HEK293 (cell line): ENCODE results near the gene RBFOX1.

Experiments used
- CTCF ChIA-PET: fragments of 350-600 bp; formaldehyde crosslinking; extraction: SDS; loops from one replicate; lab custom pipeline; 2021; ENCODE audit warnings: antibody characterized with exemption; lab: Yijun Ruan, JAX
- POLR2A ChIA-PET: fragments of 300-600 bp; formaldehyde crosslinking; extraction: SDS; loops from one replicate; lab custom pipeline; 2020; ENCODE audit warnings: antibody characterized with exemption, inconsistent platforms; lab: Yijun Ruan, JAX
- H3K27ac ChIP-seq: fragments of 200-500 bp; sonication (Bioruptor generic); 2 replicates; pipeline ENCODE4 v1.5.1; 2014; ENCODE audit warnings: low read depth, low read length, control low read depth, inconsistent platforms; ENCODE audit errors: extremely low read depth
- H3K36me3 ChIP-seq, 2 experiments: fragments of 200-500 bp in 1 of 2; sonication (Bioruptor generic) in 1 of 2; 1 replicate in 1 of 2; 2 replicates in 1 of 2; pipeline ENCODE4 v1.5.1; 2014 to 2017; ENCODE audit warnings: inconsistent platforms in 2 of 2, low read length in 2 of 2; ENCODE audit not compliant: control insufficient read depth in 2 of 2, insufficient read depth in 1 of 2
- H3K4me1 ChIP-seq: fragments of 200-500 bp; sonication (Bioruptor generic); 2 replicates; pipeline ENCODE4 v1.5.1; 2014; ENCODE audit warnings: mild to moderate bottlenecking, low read length, inconsistent platforms; ENCODE audit not compliant: control insufficient read depth, insufficient read depth
- H3K4me3 ChIP-seq: 2 replicates; pipeline ENCODE4 v1.5.1; 2011; ENCODE audit warnings: low read depth, mild to moderate bottlenecking, control low read depth, low read length, moderate library complexity
- H3K9me3 ChIP-seq: fragments of 200-500 bp; sonication (Bioruptor generic); 2 replicates; pipeline ENCODE4 v1.5.1; 2014; ENCODE audit warnings: low read depth, low read length, inconsistent platforms; ENCODE audit not compliant: control insufficient read depth, insufficient read depth
- GFI1B ChIP-seq: fragments of 450-650 bp; formaldehyde crosslinking; IDR thresholded peaks from 2 replicates; pipeline ENCODE4 v1.5.1; 2016; ENCODE audit warnings: missing biosample characterization, missing genetic modification characterization
- MEIS1 ChIP-seq: sonication (generic); formaldehyde crosslinking; IDR thresholded peaks from 2 replicates; pipeline ENCODE4 v1.8.1; 2022; ENCODE audit warnings: missing genetic modification reagents, mild to moderate bottlenecking, borderline replicate concordance
- OVOL3 ChIP-seq: fragments of 450-650 bp; formaldehyde crosslinking; IDR thresholded peaks from 2 replicates; pipeline ENCODE4 v1.5.1; 2016; ENCODE audit warnings: missing biosample characterization, missing genetic modification characterization
- PBX3 ChIP-seq: sonication (generic); formaldehyde crosslinking; IDR thresholded peaks from 2 replicates; pipeline ENCODE4 v1.8.1; 2022; ENCODE audit warnings: mild to moderate bottlenecking, moderate library complexity, missing genetic modification reagents
- SALL2 ChIP-seq: fragments of 450-650 bp; formaldehyde crosslinking; IDR thresholded peaks from 2 replicates; pipeline ENCODE4 v1.5.0; 2017; ENCODE audit warnings: missing biosample characterization, mild to moderate bottlenecking, missing genetic modification characterization, borderline replicate concordance
- SP2 ChIP-seq: fragments of 450-650 bp; formaldehyde crosslinking; IDR thresholded peaks from 2 replicates; pipeline ENCODE4 v1.5.1; 2016; ENCODE audit warnings: missing biosample characterization, missing genetic modification characterization
- SP7 ChIP-seq: fragments of 450-650 bp; formaldehyde crosslinking; IDR thresholded peaks from 2 replicates; pipeline ENCODE4 v1.5.1; 2016; ENCODE audit warnings: missing biosample characterization, missing genetic modification characterization
- TSHZ1 ChIP-seq: fragments of 450-650 bp; formaldehyde crosslinking; IDR thresholded peaks from 2 replicates; pipeline ENCODE4 v1.5.1; 2016; ENCODE audit warnings: missing biosample characterization, missing genetic modification characterization, borderline replicate concordance
- ZNF112 ChIP-seq: fragments of 450-650 bp; formaldehyde crosslinking; IDR thresholded peaks from 2 replicates; pipeline ENCODE4 v1.5.0; 2017; ENCODE audit warnings: missing biosample characterization, missing genetic modification characterization
- ZNF114 ChIP-seq: fragments of 450-650 bp; formaldehyde crosslinking; IDR thresholded peaks from 2 replicates; pipeline ENCODE4 v1.5.0; 2017; ENCODE audit warnings: missing biosample characterization, missing genetic modification characterization
- ZNF18 ChIP-seq: fragments of 450-650 bp; formaldehyde crosslinking; IDR thresholded peaks from 2 replicates; pipeline ENCODE4 v1.5.1; 2016; ENCODE audit warnings: missing biosample characterization, missing genetic modification characterization
- ZNF24 ChIP-seq: fragments of 450-650 bp; formaldehyde crosslinking; IDR thresholded peaks from 2 replicates; pipeline ENCODE4 v1.5.1; 2016; ENCODE audit warnings: missing biosample characterization, missing genetic modification characterization
- ZNF311 ChIP-seq: fragments of 450-650 bp; formaldehyde crosslinking; IDR thresholded peaks from 2 replicates; pipeline ENCODE4 v1.5.1; 2017; ENCODE audit warnings: missing biosample characterization, missing genetic modification characterization, borderline replicate concordance
- ZNF366 ChIP-seq: fragments of 450-650 bp; formaldehyde crosslinking; conservative IDR thresholded peaks from 2 replicates; pipeline ENCODE4 v1.5.1; 2016; ENCODE audit warnings: missing biosample characterization, missing genetic modification characterization
- ZNF549 ChIP-seq: fragments of 450-650 bp; IDR thresholded peaks from 2 replicates; pipeline ENCODE4 v1.5.1; 2018; ENCODE audit warnings: missing biosample characterization, missing genetic modification characterization, mild to moderate bottlenecking, inconsistent platforms, moderate library complexity
- ZNF555 ChIP-seq: fragments of 450-650 bp; formaldehyde crosslinking; conservative IDR thresholded peaks from 2 replicates; pipeline ENCODE4 v1.5.1; 2017; ENCODE audit warnings: missing biosample characterization, mild to moderate bottlenecking, missing genetic modification characterization, inconsistent platforms
- ZNF558 ChIP-seq: fragments of 450-650 bp; formaldehyde crosslinking; IDR thresholded peaks from 2 replicates; pipeline ENCODE4 v1.5.1; 2016; ENCODE audit warnings: missing biosample characterization, missing genetic modification characterization
- ZNF561 ChIP-seq: fragments of 450-650 bp; IDR thresholded peaks from 2 replicates; pipeline ENCODE4 v1.5.1; 2018; ENCODE audit warnings: missing biosample characterization, missing genetic modification characterization, borderline replicate concordance
- ZSCAN30 ChIP-seq: fragments of 450-650 bp; IDR thresholded peaks from 2 replicates; pipeline ENCODE4 v1.5.1; 2018; ENCODE audit warnings: missing biosample characterization, mild to moderate bottlenecking, missing genetic modification characterization, moderate library complexity
- TF ChIP-seq, protein P1 (sequence below): fragments of 450-650 bp; formaldehyde crosslinking; IDR thresholded peaks from 2 replicates; pipeline ENCODE4 v1.5.1; 2016; ENCODE audit warnings: missing biosample characterization, missing genetic modification characterization
- TF ChIP-seq, protein P2 (sequence below): fragments of 450-650 bp; formaldehyde crosslinking; IDR thresholded peaks from 2 replicates; pipeline ENCODE4 v1.5.1; 2017; ENCODE audit warnings: missing biosample characterization, missing genetic modification characterization

The RBFOX1 gene

DNA sequence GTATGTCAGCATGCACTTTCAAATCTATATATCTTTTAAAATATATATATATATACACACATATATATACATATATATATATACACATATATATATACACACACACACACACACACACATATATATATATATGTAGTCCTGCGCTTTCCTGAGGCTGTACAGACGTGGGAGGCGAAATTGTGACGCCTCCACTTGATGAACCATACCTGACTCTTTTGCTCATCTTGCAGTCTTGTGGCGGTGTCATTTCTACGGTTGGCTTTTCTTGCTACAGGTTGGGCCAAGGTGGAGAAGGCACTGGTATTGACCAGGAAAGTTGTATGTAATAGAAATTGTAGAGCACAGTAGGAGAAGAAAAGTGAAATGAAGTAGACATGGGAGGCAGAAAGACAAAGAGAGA is 88.2 kb downstream of the RBFOX1 start:
- CTCF ChIA-PET: no interaction called here
- POLR2A ChIA-PET: no interaction called here
- no peak for TF ChIP-seq SALL2 (tag by site-specific recombination)
- TF ChIP-seq, protein P1, sequence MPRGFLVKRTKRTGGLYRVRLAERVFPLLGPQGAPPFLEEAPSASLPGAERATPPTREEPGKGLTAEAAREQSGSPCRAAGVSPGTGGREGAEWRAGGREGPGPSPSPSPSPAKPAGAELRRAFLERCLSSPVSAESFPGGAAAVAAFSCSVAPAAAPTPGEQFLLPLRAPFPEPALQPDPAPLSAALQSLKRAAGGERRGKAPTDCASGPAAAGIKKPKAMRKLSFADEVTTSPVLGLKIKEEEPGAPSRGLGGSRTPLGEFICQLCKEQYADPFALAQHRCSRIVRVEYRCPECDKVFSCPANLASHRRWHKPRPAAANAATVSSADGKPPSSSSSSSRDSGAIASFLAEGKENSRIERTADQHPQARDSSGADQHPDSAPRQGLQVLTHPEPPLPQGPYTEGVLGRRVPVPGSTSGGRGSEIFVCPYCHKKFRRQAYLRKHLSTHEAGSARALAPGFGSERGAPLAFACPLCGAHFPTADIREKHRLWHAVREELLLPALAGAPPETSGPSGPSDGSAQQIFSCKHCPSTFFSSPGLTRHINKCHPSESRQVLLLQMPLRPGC (tag by site-specific recombination): no peak
- no peak for TF ChIP-seq TSHZ1
- Histone ChIP-seq H3K27ac (no peak overlapping the region), H3K4me1 (no peaks in the 10 kb centered on the region), H3K4me3 (no peak overlapping the region), H3K36me3 (no peaks in the 10 kb centered on the region), H3K9me3 (no peaks in the 10 kb centered on the region)

GRCh38 chr16:7421578-7421977 is 88.9 kb downstream of the RBFOX1 start:
- H3K9me3 ChIP-seq: no peaks in the 10 kb centered on the region
- CTCF ChIA-PET: no interaction called here
- no peaks in the 10 kb centered on the region for H3K4me1 ChIP-seq
- no peaks in the 10 kb centered on the region for H3K36me3 ChIP-seq
- POLR2A ChIA-PET: no interaction called here
- H3K4me3 ChIP-seq: no peak overlapping the region
- no peak overlapping the region for H3K27ac ChIP-seq
- TF ChIP-seq ZNF114: no peak
- no peak for TF ChIP-seq ZNF112 (tag by site-specific recombination)
- TF ChIP-seq GFI1B (tag by site-specific recombination): no peak
- TF ChIP-seq, protein P1 (tag by site-specific recombination): no peak
- TF ChIP-seq ZNF549 (tag by site-specific recombination): no peak
- no peak for TF ChIP-seq MEIS1
- no peak for TF ChIP-seq ZNF561 (tag by site-specific recombination)
- TF ChIP-seq OVOL3 (tag by site-specific recombination): no peak
- TF ChIP-seq ZNF24: no peak
- no peak for TF ChIP-seq ZSCAN30
- no peak for TF ChIP-seq ZNF555 (tag by site-specific recombination)
- TF ChIP-seq SP2: no peak
- no peak for TF ChIP-seq SP7
- no peak for TF ChIP-seq ZNF18 (tag by site-specific recombination)
- TF ChIP-seq ZNF311 (tag by site-specific recombination): no peak
- TF ChIP-seq ZNF366 (tag by site-specific recombination): no peak
- TF ChIP-seq, protein P2, sequence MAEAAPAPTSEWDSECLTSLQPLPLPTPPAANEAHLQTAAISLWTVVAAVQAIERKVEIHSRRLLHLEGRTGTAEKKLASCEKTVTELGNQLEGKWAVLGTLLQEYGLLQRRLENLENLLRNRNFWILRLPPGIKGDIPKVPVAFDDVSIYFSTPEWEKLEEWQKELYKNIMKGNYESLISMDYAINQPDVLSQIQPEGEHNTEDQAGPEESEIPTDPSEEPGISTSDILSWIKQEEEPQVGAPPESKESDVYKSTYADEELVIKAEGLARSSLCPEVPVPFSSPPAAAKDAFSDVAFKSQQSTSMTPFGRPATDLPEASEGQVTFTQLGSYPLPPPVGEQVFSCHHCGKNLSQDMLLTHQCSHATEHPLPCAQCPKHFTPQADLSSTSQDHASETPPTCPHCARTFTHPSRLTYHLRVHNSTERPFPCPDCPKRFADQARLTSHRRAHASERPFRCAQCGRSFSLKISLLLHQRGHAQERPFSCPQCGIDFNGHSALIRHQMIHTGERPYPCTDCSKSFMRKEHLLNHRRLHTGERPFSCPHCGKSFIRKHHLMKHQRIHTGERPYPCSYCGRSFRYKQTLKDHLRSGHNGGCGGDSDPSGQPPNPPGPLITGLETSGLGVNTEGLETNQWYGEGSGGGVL (tag by site-specific recombination): no peak
- no peak for TF ChIP-seq ZNF558 (tag by site-specific recombination)
- TF ChIP-seq PBX3 (CRISPR knock-in tag): no peak
